Measurements from ENCODE around the gene RGS5.

The RGS5 gene

DNA sequence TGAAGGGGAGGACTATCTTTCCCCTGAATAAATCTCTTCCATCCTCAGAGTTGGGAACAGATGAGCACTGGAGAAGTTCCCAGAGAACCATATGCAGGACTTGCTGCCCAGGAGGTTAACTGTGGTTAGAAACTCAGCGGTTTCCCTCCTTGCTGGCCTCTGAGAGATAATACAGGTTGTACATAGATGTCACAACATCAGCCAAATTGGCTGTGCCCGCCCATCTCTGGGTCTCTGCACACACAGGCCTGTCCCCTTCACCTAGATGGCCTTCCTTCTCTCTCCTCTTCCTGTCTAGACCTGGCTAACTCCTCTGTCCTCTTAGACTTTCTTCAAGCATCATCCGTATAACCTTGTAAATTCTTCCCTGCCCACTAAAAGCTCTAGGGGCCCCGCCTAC is 5.7 kb downstream of the RGS5 start:
- no peak overlapping the region for H2AFZ ChIP-seq (ENCODE audit: low read depth, low read length, severe bottlenecking)
- no peak overlapping the region for H3K4me2 ChIP-seq (ENCODE audit: low read depth, low read length, poor library complexity, severe bottlenecking)
- H3K9me2 ChIP-seq (replicated peaks; ENCODE audit: insufficient read depth, low read length) = no peaks in the 10 kb centered on the region
- no peaks in the 10 kb centered on the region for H3K79me2 ChIP-seq (ENCODE audit: insufficient read depth, low read length)
- no peaks in the 10 kb centered on the region for H3F3A ChIP-seq (ENCODE audit: insufficient read depth)
- no peak overlapping the region for H3K27ac ChIP-seq (ENCODE audit: low read depth, low read length)
- no peak for TF ChIP-seq EZH2phosphoT487 (conservative IDR thresholded peaks at IDR 0.05; ENCODE audit: low read length)
- no peak for TF ChIP-seq CTCF (IDR thresholded peaks at IDR 0.05; ENCODE audit: insufficient read depth, low read length, poor library complexity, severe bottlenecking)
- H3K27me3 ChIP-seq (ENCODE audit: low read length) = no peaks in the 10 kb centered on the region
- no peak overlapping the region for H3K9ac ChIP-seq (ENCODE audit: low read length)
- H3K4me3 ChIP-seq (ENCODE audit: insufficient read depth, low read length, poor library complexity, severe bottlenecking) = no peak overlapping the region
- no peaks in the 10 kb centered on the region for H3K36me3 ChIP-seq (ENCODE audit: low read length)
- H3K9me3 ChIP-seq (ENCODE audit: insufficient read depth, low read length) = no peaks in the 10 kb centered on the region
- no peaks in the 10 kb centered on the region for H4K20me1 ChIP-seq (ENCODE audit: low read depth, low read length)

GRCh38 chr1:163196449-163196787 is 6.3 kb downstream of the RGS5 start:
- no peak overlapping the region for H3K4me2 ChIP-seq (ENCODE audit: low read depth, low read length, poor library complexity, severe bottlenecking)
- H4K20me1 ChIP-seq (ENCODE audit: low read depth, low read length) = no peaks in the 10 kb centered on the region
- TF ChIP-seq CTCF (IDR thresholded peaks at IDR 0.05; ENCODE audit: insufficient read depth, low read length, poor library complexity, severe bottlenecking) = no peak
- no peak overlapping the region for H3K9ac ChIP-seq (ENCODE audit: low read length)
- no peak overlapping the region for H2AFZ ChIP-seq (ENCODE audit: low read depth, low read length, severe bottlenecking)
- no peaks in the 10 kb centered on the region for H3K27me3 ChIP-seq (ENCODE audit: low read length)
- H3K4me3 ChIP-seq (ENCODE audit: insufficient read depth, low read length, poor library complexity, severe bottlenecking) = no peak overlapping the region
- H3K9me3 ChIP-seq (ENCODE audit: insufficient read depth, low read length) = no peaks in the 10 kb centered on the region
- H3K9me2 ChIP-seq (replicated peaks; ENCODE audit: insufficient read depth, low read length) = no peaks in the 10 kb centered on the region
- H3K27ac ChIP-seq (ENCODE audit: low read depth, low read length) = no peak overlapping the region
- no peaks in the 10 kb centered on the region for H3K36me3 ChIP-seq (ENCODE audit: low read length)
- no peaks in the 10 kb centered on the region for H3F3A ChIP-seq (ENCODE audit: insufficient read depth)
- no peaks in the 10 kb centered on the region for H3K79me2 ChIP-seq (ENCODE audit: insufficient read depth, low read length)

GRCh38 chr1:163195728-163196448 is 6.8 kb downstream of the RGS5 start:
- H4K20me1 ChIP-seq (ENCODE audit: low read depth, low read length) = no peaks in the 10 kb centered on the region
- TF ChIP-seq CTCF (IDR thresholded peaks at IDR 0.05; ENCODE audit: insufficient read depth, low read length, poor library complexity, severe bottlenecking) (no peak), EZH2phosphoT487 (conservative IDR thresholded peaks at IDR 0.05; ENCODE audit: low read length) (no peak)
- H2AFZ ChIP-seq (ENCODE audit: low read depth, low read length, severe bottlenecking) = no peak overlapping the region

More at GRCh38 chr1:163195728-163196448, 6.8 kb downstream of the RGS5 start:
- Histone ChIP-seq H3K79me2 (ENCODE audit: insufficient read depth, low read length) (no peaks in the 10 kb centered on the region), H3K9ac (ENCODE audit: low read length) (no peak overlapping the region), H3K4me3 (ENCODE audit: insufficient read depth, low read length, poor library complexity, severe bottlenecking) (no peak overlapping the region), H3K27me3 (ENCODE audit: low read length) (no peaks in the 10 kb centered on the region), H3K4me2 (ENCODE audit: low read depth, low read length, poor library complexity, severe bottlenecking) (no peak overlapping the region), H3K36me3 (ENCODE audit: low read length) (no peaks in the 10 kb centered on the region), H3K27ac (ENCODE audit: low read depth, low read length) (no peak overlapping the region), H3K9me3 (ENCODE audit: insufficient read depth, low read length) (no peaks in the 10 kb centered on the region), H3K9me2 (replicated peaks; ENCODE audit: insufficient read depth, low read length) (no peaks in the 10 kb centered on the region), H3F3A (ENCODE audit: insufficient read depth) (no peaks in the 10 kb centered on the region)

All from SU-DHL-6 (cell line).